A673 (cell line): ENCODE results near the gene RASGEF1C. TPM values are rescaled to one million over a fixed set of nuclear protein-coding genes. Genes with fewer than 3 reads are reported as not detected.
A peak's percentile ranks its signal among the peaks of the same experiment; 100 is the strongest.

ENCODE experiments used
- Bru-seq: library from RNA; stranded (reverse); fragments of 400-500 nt; gene quantifications from one replicate; lab custom pipeline; 2021; lab: Mats Ljungman, UMichigan
- BruChase-seq, 2 experiments: library from RNA; stranded (reverse); fragments of 400-500 nt; gene quantifications; one replicate each; lab custom pipeline; 2021; lab: Mats Ljungman, UMichigan
- BruUV-seq: library from RNA; stranded (reverse); fragments of 400-500 nt; replicated peaks from 2 replicates; lab custom pipeline; 2021; lab: Mats Ljungman, UMichigan
- CTCF ChIA-PET: fragments of 300-600 bp; sonication (Branson Sonifier 250); formaldehyde crosslinking; loops from one replicate; lab custom pipeline; 2022; ENCODE audit warnings: antibody characterized with exemption; lab: Charles Lee
- POLR2A ChIA-PET: fragments of 300-600 bp; sonication (Branson Sonifier 250); formaldehyde crosslinking; loops from one replicate; lab custom pipeline; 2022; ENCODE audit warnings: antibody characterized with exemption; ENCODE audit not compliant: low non-redundant PET; lab: Charles Lee
- DNase-seq: peaks from one replicate; pipeline ENCODE4 v3.0.0-alpha.2; 2015; ENCODE audit warnings: low spot score
- H3K27ac ChIP-seq: fragments of 200-600 bp; sonication (generic); 2 replicates; pipeline ENCODE4 v1.5.1; 2016; ENCODE audit warnings: mixed run types, low read depth, mild to moderate bottlenecking, mixed read lengths, antibody characterized with exemption, low read length; ENCODE audit not compliant: poor library complexity, severe bottlenecking
- H3K27me3 ChIP-seq: fragments of 200-600 bp; sonication (generic); replicated peaks from 2 replicates; pipeline ENCODE4 v1.6.1; 2017; ENCODE audit warnings: mixed run types, low read depth, mild to moderate bottlenecking, mixed read lengths, antibody characterized with exemption, low read length; ENCODE audit not compliant: insufficient read depth, poor library complexity
- H3K36me3 ChIP-seq: fragments of 200-600 bp; sonication (generic); 2 replicates; pipeline ENCODE4 v1.6.1; 2016; ENCODE audit warnings: mixed run types, mild to moderate bottlenecking, mixed read lengths, antibody characterized with exemption, low read length; ENCODE audit not compliant: insufficient read depth, poor library complexity, severe bottlenecking
- H3K4me1 ChIP-seq: fragments of 200-600 bp; sonication (generic); 2 replicates; pipeline ENCODE4 v1.6.1; 2017; ENCODE audit warnings: mixed run types, mild to moderate bottlenecking, mixed read lengths, antibody characterized with exemption, low read length; ENCODE audit not compliant: insufficient read depth, poor library complexity, severe bottlenecking
- H3K4me3 ChIP-seq: fragments of 200-600 bp; sonication (generic); 2 replicates; pipeline ENCODE4 v1.5.1; 2016; ENCODE audit warnings: low read depth, mixed run types, mild to moderate bottlenecking, mixed read lengths, low read length; ENCODE audit not compliant: poor library complexity, severe bottlenecking
- H3K9me3 ChIP-seq: fragments of 200-600 bp; sonication (generic); 2 replicates; pipeline ENCODE4 v1.6.1; 2016; ENCODE audit warnings: mixed run types, low read depth, mild to moderate bottlenecking, mixed read lengths, antibody characterized with exemption, low read length; ENCODE audit not compliant: poor library complexity, severe bottlenecking
- CTCF ChIP-seq: fragments of 300-800, 200-600 bp; sonication (generic); conservative IDR thresholded peaks from 2 replicates; pipeline ENCODE4 v1.5.1; 2017; ENCODE audit warnings: low read depth, mild to moderate bottlenecking, antibody characterized with exemption, low read length, moderate library complexity, mixed read lengths
- EZH2 ChIP-seq: fragments of 200-600 bp; sonication (generic); IDR thresholded peaks from 2 replicates; pipeline ENCODE4 v1.6.1; 2017; ENCODE audit warnings: borderline replicate concordance, low read depth, mild to moderate bottlenecking, mixed read lengths, antibody characterized with exemption, low read length; ENCODE audit not compliant: poor library complexity, severe bottlenecking
- intact Hi-C: fragments of 100-400 bp; cut with micrococcal nuclease; formaldehyde crosslinking; loops from one replicate; pipeline ENCODE4 v1.10.0; 2022; ENCODE audit not compliant: unreplicated experiment
- long read RNA-seq: library from polyadenylated mRNA; stranded (forward); transcript quantifications from one replicate; pipeline ENCODE4 v2.0.0, GENCODE V29; 2022
- total RNA-seq: library from RNA; stranded (reverse); gene quantifications from 2 replicates; pipeline ENCODE4 v1.2.3, GENCODE V29; 2021

RASGEF1C gene
- total RNA-seq (not detected in 2 replicates), Bru-seq, nascent RNA (percentile 10 among the genes with signal in this experiment), BruChase-seq, experiment 1, labeled RNA remaining after a 2-hour chase (percentile 14 among the genes with signal in this experiment), BruChase-seq, experiment 2, labeled RNA remaining after a 6-hour chase (percentile 17 among the genes with signal in this experiment)
- long read RNA-seq = 0 reads

- no TSS peak for BruUV-seq
- intact Hi-C loops = no loop called here
- Histone ChIP-seq H3K9me3 (no peaks in the 10 kb centered on the region), H3K4me1 (peaks cover 5% of the 10 kb centered on the region), H3K27ac (no peak within 1 kb of the TSS), H3K36me3 (no peaks in the 10 kb centered on the region), H3K27me3 (no peaks in the 10 kb centered on the region), H3K4me3 (peak within 1 kb of the TSS; percentile 28)
- ChIA-PET POLR2A (no interaction called here), CTCF (interaction anchor here (0.5 to 0.6 kb wide), 2 partner anchors 26 to 77 kb away, joined by 4 to 20 read pairs; no protein-coding TSS in a partner anchor)
- peak; percentile 70 for DNase-seq
- TF ChIP-seq CTCF (peak; percentile 17; the same call in 1 of the 2 replicates), EZH2 (no peak)
Measured at GRCh38 chr5:180209137-180209581, at the start of gene RASGEF1C. Gene RASGEF1C (minus strand): TSS chr5:180209211. CDS start chr5:180138052, 71,159 bp downstream.

GRCh38 chr5:180253036-180253824, 44.2 kb upstream of the RASGEF1C start:
- Histone ChIP-seq H3K27me3 (no peaks in the 10 kb centered on the region), H3K27ac (no peak overlapping the region), H3K4me1 (no peaks in the 10 kb centered on the region), H3K9me3 (peaks cover 42% of the 10 kb centered on the region), H3K36me3 (peaks cover 13% of the 10 kb centered on the region), H3K4me3 (no peak overlapping the region)
- no TSS peak for BruUV-seq
- no peak for DNase-seq
- CTCF ChIA-PET = no interaction called here
- POLR2A ChIA-PET = no interaction called here
- intact Hi-C loops = no loop called here
- TF ChIP-seq CTCF = no peak
- no peak for TF ChIP-seq EZH2

- CTCF ChIA-PET = no interaction called here
- BruUV-seq = no TSS peak
Measured at GRCh38 chr5:180251887-180252286, 42.9 kb upstream of the RASGEF1C start.

More at GRCh38 chr5:180251887-180252286, 42.9 kb upstream of the RASGEF1C start:
- TF ChIP-seq EZH2 (no peak), CTCF (no peak)
- POLR2A ChIA-PET = no interaction called here
- Histone ChIP-seq H3K4me1 (no peaks in the 10 kb centered on the region), H3K27me3 (no peaks in the 10 kb centered on the region), H3K27ac (no peak overlapping the region), H3K36me3 (peaks cover 2% of the 10 kb centered on the region), H3K9me3 (peaks cover 29% of the 10 kb centered on the region), H3K4me3 (no peak overlapping the region)
- no peak for DNase-seq
- intact Hi-C loops = no loop called here
